H1 (cell line): ENCODE data around the gene GPC1.

Source experiments
- CEBPB ChIP-seq: IDR thresholded peaks from 2 replicates; pipeline ENCODE4 v1.6.1; 2012; ENCODE audit warnings: low read depth, low read length
- EZH2 ChIP-seq: fragments of 200-600 bp; sonication (generic); IDR thresholded peaks from 2 replicates; pipeline ENCODE4 v1.7.1; 2012; ENCODE audit warnings: low read depth, mild to moderate bottlenecking, moderate library complexity, low read length, inconsistent platforms; ENCODE audit not compliant: severe bottlenecking
- POLR2A ChIP-seq, 2 experiments: IDR thresholded peaks; 1 replicate in 1 of 2; 2 replicates in 1 of 2; pipeline ENCODE4 v1.6.1; 2011; ENCODE audit warnings: low read depth in 2 of 2, low read length in 2 of 2, mild to moderate bottlenecking in 2 of 2; ENCODE audit errors: control extremely low read depth in 1 of 2
- RAD21 ChIP-seq, 2 experiments: IDR thresholded peaks in 1 of 2; conservative IDR thresholded peaks in 1 of 2; 2 replicates each; pipeline ENCODE4 v1.6.1; 2011; ENCODE audit warnings: low read depth in 2 of 2, low read length in 2 of 2, improper control_type of control experiment in 1 of 2, inconsistent platforms in 1 of 2, mild to moderate bottlenecking in 1 of 2, moderate library complexity in 1 of 2
- RNF2 ChIP-seq: fragments of 200-900, 300-1000 bp; sonication (generic); IDR thresholded peaks from 2 replicates; pipeline ENCODE4 v1.7.1; 2016; ENCODE audit warnings: borderline replicate concordance, low read depth, mild to moderate bottlenecking, antibody characterized with exemption, low read length; ENCODE audit not compliant: poor library complexity, severe bottlenecking; ENCODE audit errors: missing control alignments
- RXRA ChIP-seq: IDR thresholded peaks from 2 replicates; pipeline ENCODE4 v1.6.1; 2011; ENCODE audit warnings: low read depth, mild to moderate bottlenecking, low read length, moderate library complexity; ENCODE audit not compliant: insufficient read depth
- TF ChIP-seq, protein P1 (sequence below), 3 experiments: IDR thresholded peaks; 1 replicate in 2 of 3; 2 replicates in 1 of 3; pipeline versions ENCODE4 v1.5.1 to v1.6.1; 2011; ENCODE audit warnings: low read length in 3 of 3, mild to moderate bottlenecking in 3 of 3, inconsistent platforms in 2 of 3, low read depth in 1 of 3, moderate library complexity in 1 of 3; ENCODE audit not compliant: insufficient read depth in 1 of 3; ENCODE audit errors: control extremely low read depth in 1 of 3

DNA sequence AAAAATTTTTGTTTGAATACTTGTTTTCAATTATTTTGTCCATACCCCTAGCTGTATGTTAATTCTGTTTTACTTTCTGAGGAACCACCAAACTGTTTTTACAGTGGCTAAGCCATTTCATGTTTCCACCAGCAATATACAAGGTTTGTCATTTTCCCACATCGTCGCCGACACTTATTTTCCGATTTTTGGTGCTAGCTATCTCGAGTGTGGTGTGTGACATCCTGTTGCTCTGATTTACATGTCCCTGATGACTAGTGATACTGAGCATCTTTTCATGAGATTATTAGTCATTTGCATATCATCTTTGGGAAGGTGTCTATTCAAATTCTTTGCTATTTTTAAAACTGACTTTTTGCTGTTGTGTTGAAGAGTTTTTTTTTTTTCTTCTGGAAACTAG, 7.2 kb upstream of the GPC1 start:
- no peak for TF ChIP-seq POLR2A (IDR thresholded peaks at IDR 0.05; ENCODE audit: control extremely low read depth in 1 of 2, low read depth in 2 of 2, low read length in 2 of 2)
- TF ChIP-seq EZH2: no peak
- no peak for TF ChIP-seq CEBPB
- TF ChIP-seq, protein P1, sequence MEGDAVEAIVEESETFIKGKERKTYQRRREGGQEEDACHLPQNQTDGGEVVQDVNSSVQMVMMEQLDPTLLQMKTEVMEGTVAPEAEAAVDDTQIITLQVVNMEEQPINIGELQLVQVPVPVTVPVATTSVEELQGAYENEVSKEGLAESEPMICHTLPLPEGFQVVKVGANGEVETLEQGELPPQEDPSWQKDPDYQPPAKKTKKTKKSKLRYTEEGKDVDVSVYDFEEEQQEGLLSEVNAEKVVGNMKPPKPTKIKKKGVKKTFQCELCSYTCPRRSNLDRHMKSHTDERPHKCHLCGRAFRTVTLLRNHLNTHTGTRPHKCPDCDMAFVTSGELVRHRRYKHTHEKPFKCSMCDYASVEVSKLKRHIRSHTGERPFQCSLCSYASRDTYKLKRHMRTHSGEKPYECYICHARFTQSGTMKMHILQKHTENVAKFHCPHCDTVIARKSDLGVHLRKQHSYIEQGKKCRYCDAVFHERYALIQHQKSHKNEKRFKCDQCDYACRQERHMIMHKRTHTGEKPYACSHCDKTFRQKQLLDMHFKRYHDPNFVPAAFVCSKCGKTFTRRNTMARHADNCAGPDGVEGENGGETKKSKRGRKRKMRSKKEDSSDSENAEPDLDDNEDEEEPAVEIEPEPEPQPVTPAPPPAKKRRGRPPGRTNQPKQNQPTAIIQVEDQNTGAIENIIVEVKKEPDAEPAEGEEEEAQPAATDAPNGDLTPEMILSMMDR (IDR thresholded peaks at IDR 0.05; ENCODE audit: control extremely low read depth in 1 of 3, insufficient read depth in 1 of 3, low read depth in 1 of 3, low read length in 3 of 3): no peak
- TF ChIP-seq RXRA: no peak
- no peak for TF ChIP-seq RAD21 (IDR thresholded peaks at IDR 0.05 in 1 of 2, conservative IDR thresholded peaks at IDR 0.05 in 1 of 2; ENCODE audit: low read depth in 2 of 2, low read length in 2 of 2)
- no peak for TF ChIP-seq RNF2
